Fibroblast of skin of right biceps (primary cell): ENCODE data around the gene MRFAP1.
A peak's percentile ranks its signal among the peaks of the same experiment; 100 is the strongest.
"Not testable (repeated sequence)": the region's sequence is repeated elsewhere in the genome, so short reads cannot be mapped to it uniquely, and the experiment has no call there.

Experiments used
- DNase-seq: peaks from one replicate; pipeline ENCODE4 v3.0.0-alpha.2; 2013

MRFAP1 gene

DNA sequence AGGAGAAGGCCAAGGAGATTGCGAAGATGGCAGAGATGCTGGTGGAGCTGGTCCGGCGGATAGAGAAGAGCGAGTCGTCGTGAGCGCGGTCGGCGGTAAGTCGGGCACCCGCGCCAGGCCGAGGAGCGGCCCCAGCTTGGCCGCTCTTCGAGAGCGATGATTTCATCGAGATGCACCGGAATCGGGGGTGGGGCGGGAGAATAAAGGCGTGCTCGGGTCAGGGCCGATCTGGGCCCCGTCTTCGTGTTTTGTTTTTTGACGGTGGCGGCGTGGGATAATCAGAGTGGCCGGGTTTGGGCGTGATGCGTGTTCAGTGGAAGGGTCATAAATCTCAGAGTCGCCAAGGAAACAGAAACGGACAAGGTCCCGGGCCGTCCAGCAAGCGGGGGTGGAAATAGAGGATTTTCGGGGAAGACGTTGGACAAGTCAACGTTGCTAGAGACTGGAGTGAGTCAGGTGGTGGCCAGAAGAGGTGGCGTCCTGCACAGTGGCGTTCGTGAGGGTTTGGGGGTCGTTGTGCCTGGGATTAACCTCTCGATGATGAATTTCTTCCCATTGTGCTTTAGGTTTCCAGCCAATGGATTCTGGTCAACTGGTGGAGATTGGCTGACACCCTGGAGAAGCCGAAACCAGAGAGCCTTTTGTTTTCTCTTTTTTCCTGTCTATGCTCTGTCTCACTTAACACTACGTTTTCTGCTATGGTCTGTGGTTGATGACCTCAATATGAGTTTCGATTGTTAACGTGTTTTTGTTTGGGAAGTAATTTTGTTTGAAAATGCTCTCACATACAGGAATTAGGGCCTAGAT is 882 bp downstream of the MRFAP1 start:
- peak; percentile 48 for DNase-seq

DNA sequence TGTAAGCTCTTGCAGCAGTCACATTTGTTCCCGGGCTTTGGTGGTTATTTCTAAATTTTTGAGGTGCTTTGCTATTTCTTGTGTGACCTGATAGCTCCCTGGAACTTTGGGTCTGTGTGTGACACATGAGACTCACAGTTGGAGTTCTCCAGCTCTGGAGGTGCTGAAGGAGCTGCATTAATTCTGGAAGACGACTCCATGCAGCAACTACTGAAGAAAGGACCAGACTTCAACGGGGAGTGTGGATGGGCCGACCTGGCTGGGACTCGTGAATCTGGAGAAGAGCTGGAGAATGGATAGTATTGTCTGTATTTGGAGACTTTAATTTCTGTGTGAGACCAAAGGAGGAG is 1.5 kb downstream of the MRFAP1 start:
- no peak for DNase-seq

DNA sequence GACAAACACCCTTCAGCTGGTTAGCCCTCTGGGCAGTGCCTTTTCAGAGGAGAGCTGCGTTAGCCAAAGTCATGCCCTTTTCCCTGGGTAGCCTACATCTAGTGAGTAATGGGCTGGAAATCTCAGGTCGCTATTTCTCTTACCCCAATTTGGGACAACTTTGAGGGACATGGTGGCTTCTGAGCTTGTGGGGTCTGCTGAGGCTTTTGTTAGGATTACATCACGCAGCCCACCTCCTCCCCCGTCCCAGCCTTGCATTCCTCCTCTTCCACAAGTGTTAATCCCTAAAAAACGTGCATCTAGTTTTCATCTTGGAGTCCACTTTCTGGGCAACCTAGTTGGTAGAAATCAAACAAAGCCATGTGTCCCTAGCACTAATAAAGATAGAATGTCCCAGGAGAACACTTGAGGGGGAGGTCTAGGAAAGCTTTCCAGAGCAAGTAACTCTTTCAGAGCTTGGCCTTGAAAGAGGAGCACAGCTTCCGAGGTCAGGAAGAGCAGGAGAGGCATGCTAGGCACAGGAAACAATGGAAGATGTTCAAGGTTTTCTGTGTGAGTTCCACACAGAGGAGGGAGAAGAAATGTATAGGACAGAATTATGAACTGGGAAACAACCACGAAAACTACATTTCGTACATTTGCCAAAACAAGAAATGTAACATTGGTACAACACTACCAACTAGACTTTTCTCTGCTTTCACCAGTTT is 2.8 kb downstream of the MRFAP1 start:
- no peak for DNase-seq

DNA sequence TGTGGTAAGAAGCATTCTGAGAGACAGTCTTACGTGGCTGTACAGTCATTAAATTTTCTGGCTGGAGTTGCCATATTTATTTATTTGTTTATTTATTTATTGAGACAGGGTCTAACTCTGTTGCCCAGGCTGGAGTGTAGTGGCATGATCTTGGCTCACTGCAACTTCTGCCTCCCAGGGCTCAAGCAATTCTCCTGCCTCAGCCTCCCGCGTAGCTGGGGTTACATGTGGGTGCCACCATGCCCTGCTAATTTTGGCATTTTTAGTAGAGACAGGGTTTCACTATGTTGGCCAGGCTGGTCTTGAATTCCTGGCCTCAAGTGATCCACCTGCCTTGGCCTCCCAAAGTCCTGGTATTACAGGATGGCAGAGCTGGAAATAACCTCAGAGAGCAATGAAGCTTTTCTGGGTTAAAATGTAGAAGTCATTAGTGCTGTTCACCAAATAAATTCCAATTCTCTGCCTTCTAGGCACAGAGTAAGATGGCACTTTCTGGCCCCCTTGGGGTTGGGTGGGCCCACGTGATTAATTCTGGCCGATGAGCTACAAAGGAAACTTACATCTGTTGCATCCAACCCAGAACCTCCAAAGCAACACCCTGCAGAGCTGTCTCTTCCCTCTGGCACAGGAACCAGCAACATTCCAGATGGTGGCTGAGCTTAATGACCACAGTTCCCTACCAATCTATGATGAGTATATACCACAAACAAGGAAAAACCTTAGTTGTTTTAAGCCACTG is 4.5 kb downstream of the MRFAP1 start:
- no peak for DNase-seq

DNA sequence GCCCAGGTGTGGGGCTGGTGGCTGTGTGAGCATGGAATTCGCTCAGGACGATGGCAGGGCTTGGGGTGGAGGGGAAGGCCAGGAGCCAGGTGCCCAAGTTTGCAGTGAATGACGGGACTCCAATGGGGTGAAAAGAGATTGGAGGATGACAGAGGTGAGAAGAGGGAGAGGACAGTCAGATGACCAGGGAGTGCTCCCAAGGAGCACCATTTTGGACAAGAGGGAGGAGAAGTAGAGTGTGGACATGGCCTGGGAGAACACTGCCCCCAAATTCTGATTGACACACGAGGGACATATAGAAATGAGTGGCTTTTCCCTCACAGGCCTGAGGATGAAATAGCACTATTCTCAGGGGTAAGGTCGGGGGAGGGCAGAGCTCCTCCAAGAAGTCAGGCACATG is 6.7 kb downstream of the MRFAP1 start:
- DNase-seq: no peak

DNA sequence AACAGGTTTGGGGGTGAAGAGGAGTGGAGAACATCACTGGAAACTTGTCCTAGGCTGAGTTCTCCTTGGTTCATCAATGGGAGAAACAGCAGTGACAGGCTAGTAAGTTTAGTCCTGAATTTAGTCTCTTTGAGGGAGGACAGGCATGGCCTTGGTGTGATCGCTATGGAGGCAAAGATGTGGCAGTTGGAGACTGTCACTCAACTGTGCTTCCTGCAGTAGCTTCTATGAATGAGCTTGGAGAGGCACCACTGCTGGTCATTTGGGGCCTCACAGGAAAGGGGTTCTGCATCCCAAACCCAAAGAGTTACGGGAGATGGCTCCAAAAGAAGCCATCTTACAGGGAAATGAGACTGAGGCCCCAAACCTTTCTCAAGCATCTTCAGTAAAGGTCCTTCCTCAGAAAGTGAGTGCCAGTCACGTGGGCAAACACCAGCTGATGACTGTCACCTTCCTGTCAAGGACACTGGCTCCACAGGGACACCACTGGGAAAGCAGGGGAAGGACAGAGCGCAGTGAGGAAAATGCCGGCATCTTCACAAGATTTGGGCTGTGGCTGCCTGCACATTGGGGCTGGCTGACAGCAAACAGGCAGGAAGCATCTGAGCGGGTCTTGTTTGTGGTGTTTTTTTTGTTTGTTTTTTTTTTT is 7.2 kb downstream of the MRFAP1 start:
- no peak for DNase-seq

DNA sequence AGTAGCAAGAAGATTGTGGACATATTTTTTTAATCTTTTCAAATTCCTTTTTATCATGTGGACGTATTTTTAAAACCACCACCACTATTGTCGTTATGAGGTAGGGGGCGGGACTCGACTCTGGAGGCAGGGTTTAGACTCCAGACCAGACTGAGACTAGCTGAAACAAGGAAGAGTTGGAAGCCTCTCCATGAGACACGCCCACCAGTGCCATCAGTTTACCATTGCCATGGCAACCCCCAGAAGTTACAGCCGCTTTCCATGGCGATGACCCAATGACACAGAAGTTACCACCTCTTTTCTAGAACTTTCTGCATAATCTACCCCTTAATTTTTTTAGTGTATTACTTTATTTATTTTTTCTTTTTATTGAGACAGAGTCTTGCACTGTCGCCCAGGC is 8.7 kb downstream of the MRFAP1 start:
- DNase-seq: no peak

DNA sequence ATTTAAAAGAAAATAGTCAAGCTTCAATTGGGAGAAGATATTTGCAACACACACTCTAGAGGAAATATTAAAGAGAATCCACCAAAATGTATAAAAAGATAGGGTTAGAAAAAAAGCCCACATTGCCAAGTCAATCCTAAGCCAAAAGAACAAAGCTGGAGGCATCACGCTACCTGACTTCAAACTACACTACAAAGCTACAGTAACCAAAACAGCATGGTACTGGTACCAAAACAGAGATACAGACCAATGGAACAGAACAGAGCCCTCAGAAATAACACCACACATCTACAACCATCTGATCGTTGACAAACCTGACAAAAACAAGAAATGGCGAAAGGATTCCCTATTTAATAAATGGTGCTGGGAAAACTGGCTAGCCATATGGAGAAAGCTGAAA is 13.7 kb downstream of the MRFAP1 start:
- DNase-seq: not testable (repeated sequence)

DNA sequence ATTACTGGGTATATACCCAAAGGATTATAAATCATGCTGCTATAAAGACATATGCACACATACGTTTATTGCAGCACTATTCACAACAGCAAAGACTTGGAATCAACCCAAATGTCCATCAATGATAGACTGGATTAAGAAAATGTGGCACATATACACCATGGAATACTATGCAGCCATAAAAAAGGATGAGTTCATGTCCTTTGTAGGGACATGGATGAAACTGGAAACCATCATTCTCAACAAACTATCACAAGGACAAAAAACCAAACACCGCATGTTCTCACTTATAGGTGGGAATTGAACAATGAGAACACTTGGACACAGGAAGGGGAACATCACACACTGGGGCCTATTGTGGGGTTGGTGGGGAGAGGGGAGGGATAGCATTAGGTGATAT is 14.8 kb downstream of the MRFAP1 start:
- not testable (repeated sequence) for DNase-seq

DNA sequence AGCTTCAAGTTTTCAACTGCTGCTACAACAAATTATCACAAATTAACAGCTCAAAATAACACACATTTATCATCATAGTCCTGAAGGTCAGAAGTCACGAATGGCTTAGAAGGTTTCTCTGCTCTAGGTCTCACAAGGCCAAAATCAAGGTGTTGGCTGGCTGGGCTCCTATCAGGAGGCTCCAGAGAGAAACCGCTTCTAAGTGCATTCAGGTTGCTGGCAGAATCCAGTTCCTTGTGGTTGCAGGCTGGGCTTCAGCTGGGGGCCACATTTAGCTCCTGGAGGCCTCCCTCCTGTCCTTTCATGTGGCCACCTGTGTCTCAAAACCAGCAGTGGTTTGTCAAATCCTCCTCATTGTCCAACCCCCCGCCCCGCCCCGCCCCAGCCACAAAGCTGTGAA is 15.4 kb downstream of the MRFAP1 start:
- no peak for DNase-seq

DNA sequence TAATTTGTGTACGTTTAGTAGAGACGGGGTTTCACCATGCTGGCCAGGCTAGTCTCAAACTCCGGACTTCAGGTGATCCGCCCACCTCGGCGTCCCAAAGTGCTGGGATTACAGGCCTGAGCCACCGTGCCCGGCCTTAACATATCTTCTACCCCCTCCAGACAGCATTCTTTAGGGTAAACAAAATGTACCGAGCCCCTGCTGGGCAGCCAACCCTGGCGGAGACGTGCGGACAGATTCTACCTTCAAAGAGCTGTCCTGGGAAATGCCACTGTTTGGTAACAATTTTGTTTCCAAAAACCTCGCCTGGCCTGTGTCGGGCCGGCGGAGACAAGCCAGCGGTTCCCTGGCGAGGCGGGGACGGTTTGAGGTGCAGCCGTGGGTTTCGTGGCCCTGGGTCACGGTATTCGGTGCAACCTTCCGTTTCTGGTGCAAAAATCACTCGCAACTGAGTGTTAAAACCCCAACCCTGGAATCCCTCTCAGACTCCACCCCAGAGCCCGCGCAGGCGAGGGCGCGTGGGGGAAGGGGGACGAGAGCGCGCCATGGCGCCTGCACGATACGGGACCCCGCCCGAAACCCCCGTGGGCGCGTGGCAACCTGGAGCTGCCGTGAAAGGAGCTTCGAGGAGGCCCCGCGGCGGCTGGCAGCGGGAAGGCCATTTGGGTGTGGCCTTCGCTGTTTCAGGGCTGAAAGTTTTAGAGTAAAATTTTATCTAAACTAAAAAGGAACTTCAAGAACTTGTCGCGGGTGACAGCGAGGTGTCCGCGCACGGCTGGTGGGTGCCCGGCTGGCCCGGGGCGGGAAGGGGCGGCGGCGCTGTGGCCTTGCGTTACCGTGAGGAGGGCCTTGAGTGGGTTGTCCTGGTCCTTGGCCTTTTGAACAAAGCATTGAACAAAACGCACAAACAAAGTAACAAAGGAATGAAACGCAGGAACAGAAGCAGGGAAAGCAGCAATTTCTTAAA is 17.0 kb downstream of the MRFAP1 start:
- DNase-seq: no peak

DNA sequence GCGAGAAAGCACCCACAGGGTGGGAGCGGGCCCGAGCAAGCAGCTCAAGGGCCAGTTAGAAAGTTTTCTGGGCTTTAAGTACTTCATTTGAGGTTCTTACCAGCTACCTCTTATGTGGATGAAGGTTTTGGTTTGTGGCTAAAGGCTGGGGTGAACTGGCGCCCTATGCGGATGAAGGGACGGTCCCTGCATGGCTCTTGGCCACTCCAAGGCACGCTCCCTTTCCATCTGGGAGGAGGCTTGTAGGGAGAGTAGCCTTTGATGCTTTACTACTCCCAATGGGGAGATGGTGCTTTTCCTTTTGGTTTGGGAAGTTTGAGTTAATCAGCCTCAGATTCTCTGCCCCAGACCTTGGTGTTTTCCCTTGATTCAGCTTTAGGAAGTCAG is 17.7 kb downstream of the MRFAP1 start:
- no peak for DNase-seq

DNA sequence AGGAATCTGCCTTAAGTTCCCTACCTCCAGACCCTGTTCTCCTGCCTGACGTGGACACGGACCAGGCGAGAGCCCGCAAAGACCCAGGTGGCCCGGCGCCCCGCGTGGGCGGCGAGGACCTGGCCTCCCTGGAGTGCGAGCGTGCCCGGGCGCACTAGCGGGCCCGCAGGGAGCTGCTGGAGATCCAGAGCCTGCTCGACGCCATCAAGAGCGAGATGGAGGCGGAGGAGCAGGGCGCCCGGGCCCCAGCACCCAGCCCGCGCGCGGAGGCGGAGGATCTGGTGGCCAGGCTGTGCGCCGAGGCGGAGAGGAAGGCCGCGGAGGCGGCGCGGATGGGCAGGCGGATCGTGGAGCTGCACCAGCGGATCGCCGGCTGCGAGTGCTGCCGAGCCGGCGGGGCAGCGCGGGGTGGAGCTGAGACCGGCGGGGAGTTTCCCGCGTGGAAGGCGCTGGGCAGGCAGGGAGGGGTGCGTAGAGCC is 18.2 kb downstream of the MRFAP1 start:
- DNase-seq: peak; percentile 41

DNA sequence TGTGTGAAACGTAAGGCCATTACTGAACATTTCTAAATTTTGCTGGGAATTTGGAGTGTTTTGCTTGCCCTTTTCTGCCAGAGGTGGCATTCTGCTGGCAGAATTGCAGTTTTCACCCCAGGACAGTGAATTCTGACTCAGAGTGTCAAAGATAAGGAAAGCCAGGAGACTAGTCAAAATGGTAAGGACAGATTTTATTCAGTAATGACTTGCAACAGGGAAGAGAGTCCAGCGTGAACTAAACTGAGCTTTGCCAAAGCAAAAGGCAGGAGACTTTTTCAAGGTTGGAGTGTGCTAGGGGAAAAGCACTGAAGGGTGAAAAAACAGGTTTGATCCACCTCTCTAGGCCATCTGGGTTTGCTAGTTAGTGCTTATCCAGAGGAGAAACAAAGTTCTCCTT is 19.4 kb downstream of the MRFAP1 start:
- no peak for DNase-seq

DNA sequence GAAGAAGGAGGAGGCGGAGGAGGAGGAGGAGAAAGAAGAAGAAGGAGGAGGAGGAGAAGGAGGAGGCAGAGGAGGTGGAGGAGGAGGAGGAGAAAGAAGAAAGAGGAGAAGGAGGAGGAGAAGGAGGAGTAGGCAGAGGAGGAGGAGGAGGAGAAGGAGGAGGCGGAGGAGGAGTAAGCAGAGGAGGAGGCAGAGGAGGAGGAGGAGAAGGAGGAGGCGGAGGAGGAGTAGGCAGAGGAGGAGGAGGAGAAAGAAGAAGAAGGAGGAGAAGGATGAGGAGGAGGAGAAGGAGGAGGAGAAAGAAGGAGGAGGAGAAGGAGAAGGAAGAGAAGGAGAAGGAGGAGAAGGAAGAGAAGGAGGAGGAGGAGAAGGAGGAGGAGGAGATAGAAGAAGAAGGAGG is 19.9 kb downstream of the MRFAP1 start:
- DNase-seq: no peak

DNA sequence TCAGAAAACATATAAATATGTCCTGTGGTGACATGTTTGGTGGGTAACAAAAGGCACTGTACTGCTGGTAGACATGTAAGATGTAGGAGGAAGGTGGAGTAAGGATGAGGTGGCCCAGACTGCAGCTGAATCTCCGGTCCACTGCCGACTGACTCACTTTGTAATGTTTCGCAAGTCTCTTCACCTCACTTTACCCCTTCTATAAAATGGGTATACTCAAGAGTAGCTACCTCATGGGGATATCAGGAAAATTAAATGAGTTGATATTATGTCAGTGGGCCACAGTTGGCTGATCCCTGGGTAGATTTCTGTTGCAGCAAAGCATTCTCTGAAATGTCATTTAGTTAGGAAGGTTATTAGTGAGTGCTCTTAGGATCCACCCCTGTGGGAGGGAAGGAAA is 22.1 kb downstream of the MRFAP1 start:
- no peak for DNase-seq

DNA sequence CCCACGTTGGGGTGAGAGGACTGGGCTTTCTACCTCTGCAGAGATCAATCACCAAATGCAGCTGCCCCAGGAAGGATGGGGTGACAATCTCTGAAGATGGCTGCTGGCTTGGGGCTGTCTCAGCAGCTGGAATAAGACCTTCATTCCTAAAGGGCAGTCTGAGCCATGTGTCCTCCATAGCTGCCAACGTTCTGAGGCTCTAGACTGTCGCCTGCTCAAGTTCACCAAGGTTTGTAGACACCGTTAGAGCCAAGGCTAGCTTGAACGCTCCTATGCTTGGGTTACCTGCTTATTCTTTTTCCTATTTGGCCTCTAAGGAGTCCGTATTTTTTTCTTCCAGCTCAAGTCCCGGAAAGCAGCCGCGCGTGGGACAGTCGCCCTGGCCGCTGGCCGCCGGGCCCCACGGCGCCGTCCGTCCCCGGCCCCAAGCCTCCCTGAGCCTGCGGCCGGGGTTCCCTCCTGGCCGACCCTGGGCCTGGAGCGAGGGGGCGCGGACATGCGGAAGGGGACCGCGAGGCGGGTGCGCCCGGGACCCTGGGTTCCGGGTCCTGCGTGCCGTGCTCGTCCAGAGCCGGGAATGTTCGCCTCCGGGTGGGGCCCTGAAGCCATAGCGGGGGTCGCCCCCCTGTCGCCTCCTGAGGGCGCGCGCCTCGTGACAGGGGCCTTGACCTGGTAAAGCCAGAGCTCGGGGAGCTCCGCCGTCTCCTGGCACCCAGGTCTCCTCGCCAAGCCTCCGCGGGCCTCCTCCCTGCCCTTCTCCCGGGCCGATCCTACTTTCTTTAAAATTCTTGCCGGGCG is 23.3 kb downstream of the MRFAP1 start:
- no peak for DNase-seq

DNA sequence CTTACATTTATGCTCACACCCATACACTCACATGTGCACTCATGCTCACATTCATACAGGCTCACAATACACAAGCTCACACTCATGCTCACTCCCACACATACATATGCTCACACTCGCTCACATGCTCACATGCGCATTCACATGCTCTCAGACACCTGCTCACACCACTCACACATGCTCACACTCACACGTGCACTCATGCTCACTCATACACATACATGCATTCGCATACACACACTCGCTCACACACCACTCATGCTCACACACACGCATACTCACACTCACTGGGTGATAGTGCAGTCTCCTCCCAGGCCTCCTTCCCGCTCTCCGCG is 24.8 kb downstream of the MRFAP1 start:
- DNase-seq: no peak

DNA sequence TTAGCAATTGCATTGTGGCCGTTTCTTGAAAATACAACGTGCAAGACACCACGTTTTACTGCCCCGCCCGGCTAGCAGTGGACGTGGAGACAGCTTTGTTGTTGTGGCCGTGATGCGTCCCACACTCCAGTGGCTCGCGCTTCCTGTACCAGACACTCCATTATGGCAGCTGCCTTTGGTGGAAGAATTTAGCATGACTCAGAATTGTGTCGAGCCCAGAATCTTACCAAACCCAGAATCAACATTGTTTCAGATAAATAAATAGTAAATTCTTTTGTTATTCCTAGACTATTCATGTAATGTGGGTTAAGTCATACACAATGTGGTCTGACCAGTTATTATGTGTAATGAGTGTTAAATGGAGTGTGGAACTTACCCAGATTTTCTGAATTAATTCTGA is 27.9 kb downstream of the MRFAP1 start:
- DNase-seq: peak; percentile 49

DNA sequence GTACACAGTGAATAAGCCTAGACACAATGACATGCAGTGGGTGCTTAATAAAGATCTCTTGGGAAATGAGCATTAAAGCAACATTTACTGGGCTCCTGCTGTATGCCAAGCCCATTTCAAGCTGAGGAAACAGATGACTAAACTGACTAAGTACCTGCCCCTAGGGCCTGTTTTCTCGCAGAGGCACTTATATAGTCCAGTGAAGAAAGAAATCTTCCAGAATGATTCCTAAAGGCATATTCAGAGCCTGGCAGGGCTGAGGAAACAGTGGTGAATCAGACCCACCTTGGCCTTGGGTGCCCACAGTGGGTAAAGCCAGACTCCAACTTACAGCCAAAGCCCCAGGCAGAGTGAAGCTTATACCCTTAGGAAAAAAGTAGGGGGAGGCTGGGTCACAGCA is 31.2 kb downstream of the MRFAP1 start:
- DNase-seq: no peak

DNA sequence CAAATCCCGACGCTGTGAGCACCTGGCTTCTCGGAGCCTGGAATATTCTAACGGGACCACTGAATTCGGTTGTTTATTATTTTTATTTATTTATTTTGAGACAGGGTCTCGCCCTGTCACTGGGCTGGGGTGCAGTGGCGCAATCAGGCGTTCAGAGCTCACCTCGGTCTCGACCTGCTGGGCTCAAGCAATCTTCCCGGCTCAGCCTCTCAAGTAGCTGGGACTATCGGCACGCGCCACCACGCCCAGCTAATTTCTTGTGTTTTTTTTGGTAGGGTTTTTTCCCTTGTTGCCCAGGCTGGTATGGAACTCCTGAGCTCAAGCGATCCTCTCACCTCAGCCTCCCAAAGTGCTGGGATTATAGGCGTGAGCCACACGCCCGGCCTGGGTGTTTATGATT is 31.6 kb downstream of the MRFAP1 start:
- no peak for DNase-seq
